Hepatocyte (in vitro differentiated cells): ENCODE results near the gene MTPN.

Experiments
- EZH2 ChIP-seq: fragments of 200-600 bp; sonication (generic); IDR thresholded peaks from 2 replicates; pipeline ENCODE4 v1.6.1; 2016; ENCODE audit warnings: antibody characterized with exemption, mild to moderate bottlenecking, borderline replicate concordance
- TF ChIP-seq, protein P1 (sequence below): fragments of 200-600 bp; sonication (generic); IDR thresholded peaks from 2 replicates; pipeline ENCODE4 v1.5.1; 2016; ENCODE audit warnings: antibody characterized with exemption, mild to moderate bottlenecking; ENCODE audit not compliant: poor library complexity

DNA sequence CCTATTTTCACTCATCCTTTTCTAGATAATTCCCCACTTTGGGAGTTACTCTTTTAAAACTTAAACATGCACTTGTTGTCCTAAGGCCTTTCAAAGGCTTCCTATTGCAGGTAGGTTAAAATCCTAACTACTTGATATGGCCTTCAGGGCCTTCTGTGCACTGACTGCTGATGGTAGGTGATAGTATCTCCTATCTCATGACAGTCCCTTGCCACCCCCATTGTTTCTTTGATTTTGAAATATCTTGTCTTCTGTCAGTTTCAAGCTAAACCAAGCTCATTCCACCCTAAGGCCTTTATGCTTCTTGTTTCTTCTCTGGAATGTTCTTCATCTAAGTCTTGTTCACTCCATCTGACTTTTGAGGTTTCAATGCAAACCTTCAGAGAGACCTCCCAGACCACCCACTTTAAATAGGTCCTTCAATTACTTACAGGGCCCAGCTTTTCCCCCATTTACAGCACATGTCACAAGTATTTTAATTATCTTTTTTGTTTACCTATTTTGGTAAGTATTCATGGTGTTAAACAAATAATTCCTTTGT lies 2.4 kb upstream of the MTPN start:
- TF ChIP-seq, protein P1, sequence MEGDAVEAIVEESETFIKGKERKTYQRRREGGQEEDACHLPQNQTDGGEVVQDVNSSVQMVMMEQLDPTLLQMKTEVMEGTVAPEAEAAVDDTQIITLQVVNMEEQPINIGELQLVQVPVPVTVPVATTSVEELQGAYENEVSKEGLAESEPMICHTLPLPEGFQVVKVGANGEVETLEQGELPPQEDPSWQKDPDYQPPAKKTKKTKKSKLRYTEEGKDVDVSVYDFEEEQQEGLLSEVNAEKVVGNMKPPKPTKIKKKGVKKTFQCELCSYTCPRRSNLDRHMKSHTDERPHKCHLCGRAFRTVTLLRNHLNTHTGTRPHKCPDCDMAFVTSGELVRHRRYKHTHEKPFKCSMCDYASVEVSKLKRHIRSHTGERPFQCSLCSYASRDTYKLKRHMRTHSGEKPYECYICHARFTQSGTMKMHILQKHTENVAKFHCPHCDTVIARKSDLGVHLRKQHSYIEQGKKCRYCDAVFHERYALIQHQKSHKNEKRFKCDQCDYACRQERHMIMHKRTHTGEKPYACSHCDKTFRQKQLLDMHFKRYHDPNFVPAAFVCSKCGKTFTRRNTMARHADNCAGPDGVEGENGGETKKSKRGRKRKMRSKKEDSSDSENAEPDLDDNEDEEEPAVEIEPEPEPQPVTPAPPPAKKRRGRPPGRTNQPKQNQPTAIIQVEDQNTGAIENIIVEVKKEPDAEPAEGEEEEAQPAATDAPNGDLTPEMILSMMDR = no peak
- TF ChIP-seq EZH2 = no peak
